Esophagus squamous epithelium (tissue), 5 donors: Measurements from ENCODE around the gene PLGRKT. TPM values are rescaled to one million over a fixed set of nuclear protein-coding genes. Genes with fewer than 3 reads are reported as not detected.
"Not testable (repeated sequence)": the region's sequence is repeated elsewhere in the genome, so short reads cannot be mapped to it uniquely, and the experiment has no call there.

Experiments used
- DNase-seq: peaks from one replicate; lab custom pipeline; 2025; lab: John Stamatoyannopoulos, UW
- H3K27ac ChIP-seq, 4 donors: fragments of 200-600 bp; sonication (generic); one replicate each; pipeline ENCODE4 v1.5.1; 2016 to 2019; ENCODE audit warnings: mild to moderate bottlenecking in 1 of 4
- H3K27me3 ChIP-seq, 4 donors: fragments of 200-600 bp; sonication (generic); 1 replicate in 3 of 4; 2 replicates in 1 of 4; pipeline versions ENCODE4 v1.5.1 to v1.6.0; 2017 to 2021; ENCODE audit warnings: antibody characterized with exemption in 1 of 4
- H3K36me3 ChIP-seq, 3 donors: fragments of 200-600 bp; sonication (generic); one replicate each; pipeline ENCODE4 v1.5.1; 2016 to 2019
- H3K4me1 ChIP-seq, 3 donors: fragments of 200-600 bp; sonication (generic); one replicate each; pipeline ENCODE4 v1.5.1; 2017 to 2019
- H3K4me3 ChIP-seq, 4 donors: fragments of 200-600 bp; sonication (generic); 1 replicate in 3 of 4; 2 replicates in 1 of 4; pipeline ENCODE4 v1.5.1; 2016 to 2019; ENCODE audit warnings: mild to moderate bottlenecking in 2 of 4, moderate library complexity in 1 of 4
- H3K9me3 ChIP-seq, 3 donors: fragments of 200-600 bp; sonication (generic); one replicate each; pipeline ENCODE4 v1.5.1; 2016 to 2019
- CTCF ChIP-seq, 6 experiments: fragments of 450-650 bp in 4 of 6; fragments of 200-600 bp in 2 of 6; sonication (generic) in 2 of 6; IDR thresholded peaks; one replicate each; pipeline ENCODE4 v1.5.1; 2016 to 2019; ENCODE audit warnings: antibody characterized with exemption in 6 of 6, mild to moderate bottlenecking in 4 of 6, moderate library complexity in 4 of 6
- POLR2A ChIP-seq, 4 donors: fragments of 450-650 bp; IDR thresholded peaks; one replicate each; pipeline ENCODE4 v1.6.1; 2017; ENCODE audit warnings: antibody characterized with exemption in 4 of 4, mild to moderate bottlenecking in 4 of 4, moderate library complexity in 3 of 4
- WGBS, 2 donors: methylation state at CpG; one replicate each; pipeline ENCODE4 v1.1.5; 2018; 5-methylcytosine and 5-hydroxymethylcytosine counted together
- intact Hi-C: fragments of 100-400 bp; cut with DNase I; formaldehyde crosslinking; loops from one replicate; pipeline ENCODE4 v1.15.0; 2022
- total RNA-seq, 4 donors: library from RNA; depleted of rRNA; stranded (reverse); fragments of >200 nt; gene quantifications; one replicate each; pipeline ENCODE4 v1.1.0, GENCODE V29; 2016
- donor health status: DM: yes; HTN: yes; CAD: no.

PLGRKT gene
- total RNA-seq, 4 donors from 2014 or later, result 13.4 to 25.6 (median 20.0) TPM

GRCh38 chr9:5470816-5471215, 33.1 kb upstream of the PLGRKT start:
- intact Hi-C loops, result no loop called here
- Histone ChIP-seq H3K27ac (no peak overlapping the region), H3K36me3 (peaks cover 0 to 6% (median 0%) of the 10 kb centered on the region in 3 donors), H3K4me3 (no peak overlapping the region), H3K9me3 (no peaks in the 10 kb centered on the region), H3K4me1 (no peaks in the 10 kb centered on the region), H3K27me3 (no peaks in the 10 kb centered on the region)
- TF ChIP-seq POLR2A (IDR thresholded peaks at IDR 0.05), result no peak
- TF ChIP-seq CTCF (IDR thresholded peaks at IDR 0.05), result no peak
- no peak for DNase-seq
- 75 to 81% methylated on average over 3 of the region's 3 CpGs for WGBS, 2 donors

- Histone ChIP-seq H3K36me3 (peaks cover 0 to 12% (median 0%) of the 10 kb centered on the region in 3 donors), H3K4me3 (no peak overlapping the region), H3K27me3 (no peaks in the 10 kb centered on the region), H3K4me1 (no peaks in the 10 kb centered on the region), H3K9me3 (no peaks in the 10 kb centered on the region), H3K27ac (no peak overlapping the region)
- TF ChIP-seq CTCF (IDR thresholded peaks at IDR 0.05), result no peak
- no peak for TF ChIP-seq POLR2A (IDR thresholded peaks at IDR 0.05)
- 72 to 100% methylated on average over 1 of the region's 1 CpG for WGBS, 2 donors
- DNase-seq, result no peak
- intact Hi-C loops, result no loop called here
Measured at GRCh38 chr9:5470122-5470521, 32.4 kb upstream of the PLGRKT start.

- WGBS, 2 donors, result 46 to 57% methylated on average over 5 of the region's 5 CpGs
- Histone ChIP-seq H3K36me3 (peaks cover 0 to 25% (median 0%) of the 10 kb centered on the region in 3 donors), H3K4me3 (no peak overlapping the region), H3K27ac (no peak overlapping the region), H3K4me1 (no peaks in the 10 kb centered on the region), H3K9me3 (no peaks in the 10 kb centered on the region), H3K27me3 (no peaks in the 10 kb centered on the region)
- DNase-seq, result no peak
- TF ChIP-seq CTCF (IDR thresholded peaks at IDR 0.05) (no peak), POLR2A (IDR thresholded peaks at IDR 0.05) (no peak)
- intact Hi-C loops, result no loop called here
Measured at GRCh38 chr9:5468850-5469249, 31.1 kb upstream of the PLGRKT start.

- H3K9me3 ChIP-seq, result no peaks in the 10 kb centered on the region
- intact Hi-C loops, result no loop called here
- WGBS, 2 donors, result 67 to 74% methylated on average over 2 of the region's 2 CpGs
- no peak overlapping the region for H3K4me3 ChIP-seq
- DNase-seq, result no peak
- H3K27ac ChIP-seq, result no peak overlapping the region
- no peaks in the 10 kb centered on the region for H3K4me1 ChIP-seq
- no peak for TF ChIP-seq POLR2A (IDR thresholded peaks at IDR 0.05)
- no peak for TF ChIP-seq CTCF (IDR thresholded peaks at IDR 0.05)
- H3K27me3 ChIP-seq, result no peaks in the 10 kb centered on the region
- H3K36me3 ChIP-seq, result peaks cover 0 to 39% (median 0%) of the 10 kb centered on the region in 3 donors
Measured at GRCh38 chr9:5466766-5467165, 29.0 kb upstream of the PLGRKT start.

GRCh38 chr9:5466005-5466404, 28.3 kb upstream of the PLGRKT start:
- H3K36me3 ChIP-seq, result peaks cover 0 to 39% (median 0%) of the 10 kb centered on the region in 3 donors
- 71 to 82% methylated on average over 1 of the region's 1 CpG for WGBS, 2 donors
- DNase-seq, result no peak
- no peak overlapping the region for H3K4me3 ChIP-seq
- no peaks in the 10 kb centered on the region for H3K27me3 ChIP-seq
- TF ChIP-seq POLR2A (IDR thresholded peaks at IDR 0.05), result no peak
- TF ChIP-seq CTCF (IDR thresholded peaks at IDR 0.05), result no peak
- H3K9me3 ChIP-seq, result no peaks in the 10 kb centered on the region
- H3K27ac ChIP-seq, result no peak overlapping the region
- no peaks in the 10 kb centered on the region for H3K4me1 ChIP-seq
- intact Hi-C loops, result no loop called here

- H3K27me3 ChIP-seq, H3K9me3 ChIP-seq, H3K27ac ChIP-seq, intact Hi-C loops, H3K4me3 ChIP-seq, DNase-seq, H3K4me1 ChIP-seq: not testable (repeated sequence)
- WGBS, 2 donors, result 80 to 86% methylated on average over 4 of the region's 4 CpGs
- H3K36me3 ChIP-seq, result peaks cover 0 to 39% (median 0%) of the 10 kb centered on the region in 3 donors
Measured at GRCh38 chr9:5464831-5465330, 27.2 kb upstream of the PLGRKT start.
